Stimulated activated CD4-positive, alpha-beta T cell treated with anti-CD3 and anti-CD28 coated beads, Interleukin-15, amount 100 ng/mL, for 1 hour (primary cell): ENCODE data around the gene UNC13B.
"Not testable (repeated sequence)": the region's sequence is repeated elsewhere in the genome, so short reads cannot be mapped to it uniquely, and the experiment has no call there.

Experiments used
- DNase-seq, 2 donors: peaks; one replicate each; pipeline ENCODE4 v3.0.0-alpha.2; 2020; ENCODE audit warnings: low read depth in 1 of 2, low spot score in 1 of 2

The UNC13B gene

GRCh38 chr9:35220659-35221338 lies 59.0 kb downstream of the UNC13B start:
- DNase-seq = no peak

- no peak for DNase-seq
Measured at GRCh38 chr9:35225677-35226076, 63.9 kb downstream of the UNC13B start.

GRCh38 chr9:35226651-35227050 lies 64.8 kb downstream of the UNC13B start:
- DNase-seq = no peak

GRCh38 chr9:35227284-35227683 lies 65.5 kb downstream of the UNC13B start:
- no peak for DNase-seq

GRCh38 chr9:35229066-35229778 lies 67.4 kb downstream of the UNC13B start:
- DNase-seq = no peak

GRCh38 chr9:35229779-35230143 lies 68.0 kb downstream of the UNC13B start:
- no peak for DNase-seq

GRCh38 chr9:35232867-35233544 lies 71.2 kb downstream of the UNC13B start:
- no peak for DNase-seq

GRCh38 chr9:35236692-35237091 lies 74.9 kb downstream of the UNC13B start:
- DNase-seq = no peak

GRCh38 chr9:35237311-35237710 lies 75.5 kb downstream of the UNC13B start:
- no peak for DNase-seq

- DNase-seq = not testable (repeated sequence)
Measured at GRCh38 chr9:35245945-35246344, 84.1 kb downstream of the UNC13B start.

GRCh38 chr9:35253075-35253474 lies 91.3 kb downstream of the UNC13B start:
- no peak for DNase-seq

GRCh38 chr9:35254237-35254636 lies 92.4 kb downstream of the UNC13B start:
- no peak for DNase-seq

GRCh38 chr9:35254984-35255857 lies 93.4 kb downstream of the UNC13B start:
- DNase-seq = no peak

- DNase-seq = no peak
Measured at GRCh38 chr9:35257986-35258659, 96.3 kb downstream of the UNC13B start.

- peak in 1 of 2 donors; percentile 10 for DNase-seq
Measured at GRCh38 chr9:35258660-35259474, 97.1 kb downstream of the UNC13B start.

- no peak for DNase-seq
Measured at GRCh38 chr9:35260186-35260585, 98.4 kb downstream of the UNC13B start.

- DNase-seq = no peak
Measured at GRCh38 chr9:35262064-35262463, 100.3 kb downstream of the UNC13B start.

- DNase-seq = no peak
Measured at GRCh38 chr9:35267710-35268109, 105.9 kb downstream of the UNC13B start.

GRCh38 chr9:35269919-35270318 lies 108.1 kb downstream of the UNC13B start:
- DNase-seq = no peak

- DNase-seq = no peak
Measured at GRCh38 chr9:35271637-35272036, 109.8 kb downstream of the UNC13B start.
